Measurements from ENCODE around the gene CDKN2AIPNL.
"Not testable (repeated sequence)": the region's sequence is repeated elsewhere in the genome, so short reads cannot be mapped to it uniquely, and the experiment has no call there.

Gene CDKN2AIPNL

DNA sequence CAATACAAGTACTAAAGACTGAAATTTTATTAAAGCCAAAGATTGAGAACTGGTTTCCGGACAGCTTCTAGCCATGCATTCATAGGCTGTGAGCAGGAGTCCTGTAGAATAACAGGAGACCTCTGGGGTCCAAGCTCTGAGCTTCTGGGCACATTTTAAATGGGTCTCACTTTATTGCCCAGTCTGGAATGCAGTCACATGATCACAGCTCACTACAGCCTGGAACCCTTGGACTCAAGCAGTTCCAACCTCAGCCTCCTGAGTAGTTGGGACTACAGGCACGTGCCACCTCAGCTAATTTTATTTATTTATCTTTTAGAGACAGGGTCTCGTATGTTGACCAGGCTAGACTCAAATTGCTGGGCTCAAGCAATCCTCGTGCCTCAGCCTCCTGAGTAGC lies 15.4 kb downstream of the CDKN2AIPNL start:
- no peak for DNase-seq

DNA sequence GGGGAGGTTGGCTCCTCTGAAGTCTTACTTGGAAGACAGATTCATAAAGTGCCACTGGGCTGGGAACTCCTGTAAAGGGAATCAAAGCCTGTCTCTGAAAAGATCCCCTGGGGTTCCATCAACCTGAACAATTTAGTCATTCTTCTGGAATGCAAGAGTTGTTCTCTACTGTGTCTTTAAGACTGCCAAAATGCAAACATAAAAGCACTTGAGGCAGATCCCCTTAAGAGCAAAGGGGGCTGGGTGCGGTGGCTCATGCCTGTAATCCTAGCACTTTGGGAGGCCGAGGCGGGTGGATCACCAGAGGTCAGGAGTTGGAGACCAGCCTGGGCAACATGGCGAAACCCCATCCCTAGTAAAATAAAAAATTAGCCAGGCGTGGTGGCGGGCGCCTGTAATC lies 16.7 kb downstream of the CDKN2AIPNL start:
- no peak for DNase-seq

DNA sequence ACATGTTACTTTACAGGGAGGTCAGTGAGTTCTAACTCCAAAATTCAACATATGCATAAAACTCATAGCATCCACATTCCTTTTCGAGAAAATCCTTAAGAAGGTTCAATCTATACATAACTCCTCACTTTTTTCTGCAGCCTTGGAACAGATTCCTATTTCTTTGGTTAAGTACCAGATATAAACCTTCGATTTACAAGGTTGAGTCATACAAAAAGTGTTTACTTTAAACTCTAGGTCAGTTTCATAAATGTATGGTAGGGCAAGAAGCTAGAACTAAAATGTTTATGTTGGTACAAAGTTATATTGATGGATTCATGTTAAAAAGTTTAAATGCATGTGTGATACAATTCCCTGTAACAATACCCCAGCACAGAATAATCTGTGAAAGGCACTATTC lies 19.4 kb downstream of the CDKN2AIPNL start:
- no peak for DNase-seq

DNA sequence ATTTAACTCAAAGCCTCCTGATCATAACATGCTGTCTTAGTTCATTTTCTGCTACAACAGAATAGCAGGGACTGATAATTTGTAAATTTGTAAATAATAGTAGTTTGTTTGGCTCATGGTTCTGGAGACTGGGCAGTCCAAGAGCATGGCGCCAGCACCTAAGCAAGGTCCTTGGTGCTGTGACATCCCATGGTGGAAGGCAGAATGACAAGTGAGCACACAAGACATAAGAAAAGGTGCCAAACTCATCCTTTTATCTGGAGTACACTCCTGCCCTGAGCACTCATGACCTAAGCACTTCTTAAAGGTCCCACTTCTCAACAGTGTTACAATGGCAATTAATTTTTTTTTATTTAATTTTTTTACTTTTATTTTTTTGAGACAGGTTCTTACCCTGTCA lies 24.2 kb downstream of the CDKN2AIPNL start:
- no peak for DNase-seq

DNA sequence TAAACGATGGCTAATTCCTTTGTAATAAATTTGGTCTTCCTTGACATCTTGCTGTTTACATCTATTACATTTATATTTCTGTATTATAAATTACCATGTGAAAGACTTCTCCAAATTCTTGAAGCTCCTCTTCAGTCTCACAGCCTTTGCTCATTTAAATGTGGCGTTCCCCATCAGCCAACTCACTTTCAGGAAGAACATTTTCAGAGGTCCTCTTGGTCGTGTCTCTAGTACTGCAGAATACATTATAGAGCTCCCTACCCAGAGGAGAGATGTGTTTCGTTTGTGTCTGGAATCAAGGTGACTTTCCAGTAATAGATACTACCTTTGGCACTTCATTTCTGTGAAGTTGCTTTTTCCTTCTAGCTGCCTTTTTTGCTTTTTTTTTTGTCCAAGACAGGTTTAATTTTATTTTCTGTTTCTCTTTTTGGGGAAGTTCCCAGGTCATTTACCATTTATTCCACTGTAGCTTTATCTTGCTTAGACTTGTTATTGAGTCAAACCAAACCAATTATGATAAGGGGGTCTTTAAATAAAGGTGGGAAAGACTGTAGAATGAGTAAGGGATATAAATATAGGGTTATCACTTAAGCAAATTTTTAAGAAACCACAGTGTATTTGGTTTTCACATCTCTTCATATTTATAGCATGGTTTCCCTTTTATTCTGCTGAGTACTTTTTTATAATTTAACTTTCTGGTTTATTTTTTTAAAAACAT lies 27.5 kb downstream of the CDKN2AIPNL start:
- no peak for DNase-seq

DNA sequence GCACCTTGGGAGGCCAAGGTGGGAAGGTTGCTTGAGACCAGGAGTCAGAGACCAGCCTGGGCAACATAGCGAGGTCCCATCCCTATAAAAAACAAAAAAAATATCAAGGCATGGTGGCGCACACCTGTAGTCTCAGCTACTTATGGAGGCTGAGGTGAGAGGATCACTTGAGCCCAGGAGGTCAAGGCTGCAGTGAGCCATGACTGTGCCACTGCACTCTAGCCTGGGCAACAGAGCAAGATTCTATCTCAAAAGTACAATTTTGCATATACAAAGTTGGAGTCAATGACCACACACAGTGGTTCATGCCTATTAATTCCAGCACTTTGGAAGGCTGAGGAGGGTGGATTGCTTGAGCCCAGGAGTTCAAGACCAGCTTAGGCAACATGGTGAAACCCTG lies 29.5 kb downstream of the CDKN2AIPNL start:
- not testable (repeated sequence) for DNase-seq

DNA sequence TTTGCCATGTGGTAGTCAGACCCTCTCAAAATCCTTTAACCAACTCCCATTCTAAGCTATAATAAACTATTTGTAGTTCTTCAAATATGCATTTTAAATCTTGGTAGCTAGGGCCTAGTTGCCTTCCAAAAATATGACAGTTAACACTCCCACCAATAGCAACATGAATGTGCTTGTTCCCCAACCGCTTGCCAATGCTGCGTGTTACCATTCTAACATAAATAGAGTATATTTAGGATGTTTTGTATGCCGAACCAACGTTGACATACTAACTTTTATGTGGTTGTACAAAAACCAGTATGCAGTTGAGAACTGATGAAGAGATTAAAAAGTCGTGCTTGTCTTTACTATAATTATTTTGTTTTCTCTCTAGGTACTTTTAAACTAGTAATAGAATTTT lies 31.3 kb downstream of the CDKN2AIPNL start:
- DNase-seq = no peak

DNA sequence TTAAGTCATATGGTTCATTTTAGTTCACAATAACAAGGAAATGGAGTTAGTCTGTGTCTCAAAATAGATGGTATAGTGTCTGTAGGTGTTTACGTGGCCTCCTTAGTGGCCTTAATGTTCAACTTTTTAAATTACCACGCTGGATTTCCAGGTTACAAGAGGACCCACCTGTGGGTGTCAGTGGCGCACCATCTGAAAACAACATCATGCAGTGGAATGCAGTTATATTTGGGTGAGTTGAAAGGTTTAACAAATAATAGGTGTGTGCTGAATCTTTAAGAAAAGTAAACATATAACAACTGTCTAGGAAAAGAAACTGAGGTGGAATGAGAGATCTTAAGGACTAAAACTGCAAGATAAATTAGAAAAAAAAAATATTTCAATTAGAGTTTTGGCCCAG lies 37.4 kb downstream of the CDKN2AIPNL start:
- no peak for DNase-seq

DNA sequence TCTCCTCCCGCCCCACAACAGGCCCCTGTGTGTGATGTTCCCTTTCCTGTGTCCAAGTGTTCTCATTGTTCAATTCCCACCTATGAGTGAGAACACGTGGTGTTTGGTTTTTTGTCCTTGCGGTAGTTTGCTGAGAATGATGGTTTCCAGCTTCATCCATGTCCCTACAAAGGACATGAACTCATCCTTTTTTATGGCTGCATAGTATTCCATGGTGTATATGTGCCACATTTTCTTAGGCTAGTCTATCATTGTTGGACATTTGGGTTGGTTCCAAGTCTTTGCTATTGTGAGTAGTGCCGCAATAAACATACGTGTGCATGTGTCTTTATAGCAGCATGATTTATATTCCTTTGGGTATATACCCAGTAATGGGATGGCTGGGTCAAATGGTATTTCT lies 38.0 kb downstream of the CDKN2AIPNL start:
- DNase-seq = not testable (repeated sequence)

DNA sequence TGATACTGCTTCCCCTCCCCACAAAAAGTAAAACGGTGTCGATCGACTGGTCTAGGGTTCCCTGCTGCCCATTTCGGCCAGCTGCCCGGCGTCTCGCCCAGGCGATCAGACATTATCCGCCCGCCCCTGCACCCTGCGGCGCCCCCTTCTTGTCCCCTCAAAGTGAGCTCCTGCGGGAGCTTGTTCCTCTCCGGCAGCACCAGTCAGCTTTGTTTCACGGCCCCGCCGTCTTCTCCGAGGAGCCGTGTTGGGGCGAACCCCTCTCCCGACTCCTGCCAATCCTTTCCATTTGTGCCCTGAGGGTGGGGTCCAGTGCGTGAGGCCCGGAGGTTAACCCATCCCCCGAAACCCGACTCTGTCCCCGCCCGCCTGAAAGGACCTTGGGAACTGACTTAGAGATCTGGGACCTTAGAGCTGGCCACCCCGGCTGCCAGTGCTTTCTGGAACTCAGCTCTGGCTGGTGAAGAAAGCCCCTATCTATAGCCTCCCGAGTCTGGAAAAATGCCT lies 39.8 kb downstream of the CDKN2AIPNL start:
- peak; percentile 27 for DNase-seq

DNA sequence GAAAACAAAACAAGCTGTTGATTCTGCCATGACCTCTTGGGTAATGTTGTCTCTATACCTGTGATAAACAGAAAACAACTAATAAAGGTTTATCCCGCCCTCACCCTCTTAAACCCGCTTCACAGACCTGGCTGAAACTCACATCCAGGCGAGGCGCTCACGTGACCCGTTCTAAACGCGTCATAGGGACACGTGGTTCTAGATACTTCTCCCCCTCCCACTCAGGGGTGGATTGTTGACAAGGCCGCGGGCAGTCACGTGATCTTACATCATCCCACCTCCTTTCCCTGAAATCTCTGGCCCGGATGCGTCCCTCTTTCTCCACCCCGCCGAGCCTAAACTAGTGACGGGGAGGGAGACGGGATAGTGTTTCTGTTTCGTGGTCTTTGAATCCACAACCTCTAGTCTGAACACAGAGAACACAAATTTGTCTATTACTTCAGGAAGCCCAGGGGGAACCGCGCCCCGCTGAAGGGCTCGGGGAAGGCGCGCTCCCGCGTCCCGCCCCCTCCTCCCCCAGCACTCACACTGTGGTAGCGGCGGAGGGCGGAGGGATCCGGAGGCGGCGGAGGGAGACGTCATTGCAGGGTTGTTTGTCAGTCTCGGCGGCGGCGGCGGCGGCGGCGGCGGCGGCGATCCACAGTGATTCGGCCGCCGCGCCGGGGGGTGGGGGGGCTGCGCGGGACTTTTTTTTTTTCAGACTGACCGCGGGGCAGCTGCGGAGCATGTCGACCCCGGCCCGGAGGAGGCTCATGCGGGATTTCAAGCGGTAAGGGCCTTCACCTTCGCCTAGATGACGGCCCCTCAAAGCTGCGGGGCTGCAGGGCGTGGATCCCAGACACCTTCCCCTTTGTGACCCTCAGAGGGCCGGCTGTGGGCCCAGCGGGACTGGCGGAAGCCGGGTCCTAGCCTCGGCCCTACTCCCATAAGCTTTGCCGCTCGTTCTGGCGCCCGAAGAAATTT lies 40.5 kb downstream of the CDKN2AIPNL start, which contains the start of gene UBE2B:
Gene UBE2B (plus strand): TSS at position 699 of the 963 bp plus-strand sequence. CDS start 27 bp downstream, at position 726.
- DNase-seq = peak; percentile 99

DNA sequence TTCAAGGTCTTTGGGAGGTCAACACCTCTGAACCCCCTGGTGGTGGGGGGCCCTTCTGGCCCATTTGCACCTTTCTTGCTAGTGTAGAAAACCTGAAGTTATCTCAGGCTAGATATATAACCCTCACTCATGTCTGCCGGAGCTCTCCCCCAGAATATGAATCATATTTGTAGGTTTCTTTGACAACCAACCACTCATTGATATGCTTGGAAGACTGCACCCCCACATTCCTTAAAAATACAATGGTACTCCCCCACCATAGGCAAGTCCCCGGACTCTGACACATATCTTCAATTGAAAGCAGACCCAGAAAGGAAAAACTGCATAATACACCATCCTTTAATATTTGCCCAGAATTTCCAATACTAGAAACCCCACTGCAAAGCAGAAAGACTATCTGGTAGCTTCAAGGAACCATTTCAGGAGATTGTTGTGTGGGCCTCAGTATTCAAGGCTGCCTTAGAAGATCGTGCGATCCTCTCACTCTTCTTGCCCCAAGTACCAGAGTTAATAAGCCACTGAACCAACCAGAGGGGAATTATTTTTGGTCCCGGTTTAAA lies 41.3 kb downstream of the CDKN2AIPNL start:
- peak; percentile 24 for DNase-seq

DNA sequence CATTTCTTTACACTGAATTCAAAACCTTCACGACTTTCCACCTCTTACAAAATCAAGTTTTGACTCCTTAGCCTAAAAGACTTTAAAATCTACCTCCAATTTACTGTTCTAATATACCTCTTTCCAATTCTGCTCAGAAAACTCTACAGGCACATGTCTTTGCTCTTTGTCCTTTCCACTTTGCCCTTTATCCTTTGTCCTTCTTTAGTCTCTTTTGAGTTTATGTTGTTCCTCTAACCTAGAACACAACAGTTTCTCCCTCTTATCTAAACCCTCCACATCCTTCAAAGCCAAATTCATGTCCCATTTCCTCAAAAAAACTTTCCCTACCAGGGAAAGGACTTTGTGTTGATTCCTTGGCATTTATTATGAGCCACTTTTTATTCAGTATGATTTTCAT lies 46.1 kb downstream of the CDKN2AIPNL start:
- DNase-seq = no peak

DNA sequence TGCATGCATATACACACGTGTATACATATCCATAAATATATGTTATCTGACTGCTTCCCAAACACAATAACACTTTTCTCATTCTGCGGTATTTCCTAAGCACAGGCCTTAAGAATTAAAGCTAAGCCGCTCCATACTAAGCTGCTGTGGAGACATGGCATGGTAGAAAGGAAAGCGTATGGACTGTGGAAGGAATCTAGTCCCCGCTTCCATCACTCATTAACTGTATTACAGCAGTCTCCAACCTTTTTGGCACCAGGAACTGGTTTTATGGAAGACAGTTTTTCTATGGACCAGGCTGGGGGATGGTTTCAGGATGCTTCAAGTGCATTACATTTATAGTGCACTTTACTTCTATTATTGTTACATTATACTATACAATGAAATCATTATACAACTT lies 56.0 kb downstream of the CDKN2AIPNL start:
- DNase-seq = no peak

Data from CD4-positive, alpha-beta T cell treated with Interleukin-4 for 4 hours (primary cell).